ENCODE data around the gene WDR88. TPM values are rescaled to one million over a fixed set of nuclear protein-coding genes. Genes with fewer than 3 reads are reported as not detected.

The WDR88 gene
- total and polyA plus RNA-seq, 2 of the 8 experiments (the other 6 are each of a cell fraction or from before 2014, with no cell fraction given), result not detected

- TF ChIP-seq, protein P1, sequence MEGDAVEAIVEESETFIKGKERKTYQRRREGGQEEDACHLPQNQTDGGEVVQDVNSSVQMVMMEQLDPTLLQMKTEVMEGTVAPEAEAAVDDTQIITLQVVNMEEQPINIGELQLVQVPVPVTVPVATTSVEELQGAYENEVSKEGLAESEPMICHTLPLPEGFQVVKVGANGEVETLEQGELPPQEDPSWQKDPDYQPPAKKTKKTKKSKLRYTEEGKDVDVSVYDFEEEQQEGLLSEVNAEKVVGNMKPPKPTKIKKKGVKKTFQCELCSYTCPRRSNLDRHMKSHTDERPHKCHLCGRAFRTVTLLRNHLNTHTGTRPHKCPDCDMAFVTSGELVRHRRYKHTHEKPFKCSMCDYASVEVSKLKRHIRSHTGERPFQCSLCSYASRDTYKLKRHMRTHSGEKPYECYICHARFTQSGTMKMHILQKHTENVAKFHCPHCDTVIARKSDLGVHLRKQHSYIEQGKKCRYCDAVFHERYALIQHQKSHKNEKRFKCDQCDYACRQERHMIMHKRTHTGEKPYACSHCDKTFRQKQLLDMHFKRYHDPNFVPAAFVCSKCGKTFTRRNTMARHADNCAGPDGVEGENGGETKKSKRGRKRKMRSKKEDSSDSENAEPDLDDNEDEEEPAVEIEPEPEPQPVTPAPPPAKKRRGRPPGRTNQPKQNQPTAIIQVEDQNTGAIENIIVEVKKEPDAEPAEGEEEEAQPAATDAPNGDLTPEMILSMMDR (IDR thresholded peaks at IDR 0.05; ENCODE audit: control extremely low read depth in 1 of 3, insufficient read depth in 1 of 3, low read depth in 1 of 3, low read length in 3 of 3), result peak; percentile 69 to 79 (median 77)
These were observed 87.4 kb downstream of the WDR88 start (continued) for GRCh38 chr19:33219261-33219815.

All from H1 (cell line).